GM10266 (cell line): ENCODE results near the gene CDC6.

Experiments used
- DNase-seq: peaks from one replicate; pipeline ENCODE4 v3.0.0; 2012; ENCODE audit errors: extremely low spot score
- TF ChIP-seq, protein P1 (sequence below): IDR thresholded peaks from 2 replicates; pipeline ENCODE4 v1.5.1; 2012; ENCODE audit warnings: mild to moderate bottlenecking, low read depth; ENCODE audit not compliant: control insufficient read depth, insufficient read depth; ENCODE audit errors: missing control alignments

The CDC6 gene

DNA sequence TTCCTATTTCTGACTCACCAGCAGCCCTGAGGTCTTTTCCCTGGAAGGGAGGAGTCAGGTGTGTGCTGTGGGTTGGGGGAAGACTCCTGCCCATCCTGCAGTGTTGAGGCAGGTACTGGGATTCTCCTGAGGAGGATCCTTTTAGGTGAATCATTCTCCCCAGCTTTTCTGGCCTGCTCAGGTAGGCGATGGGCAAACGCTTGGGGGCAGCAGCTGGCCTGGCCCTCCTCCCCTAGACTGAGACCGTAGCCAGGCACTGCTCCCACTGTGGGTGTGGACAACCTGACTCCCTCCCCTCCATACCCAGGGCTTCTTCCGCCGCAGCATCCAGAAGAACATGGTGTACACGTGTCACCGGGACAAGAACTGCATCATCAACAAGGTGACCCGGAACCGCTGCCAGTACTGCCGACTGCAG lies 61.8 kb downstream of the CDC6 start:
- DNase-seq, result no peak
- TF ChIP-seq, protein P1, sequence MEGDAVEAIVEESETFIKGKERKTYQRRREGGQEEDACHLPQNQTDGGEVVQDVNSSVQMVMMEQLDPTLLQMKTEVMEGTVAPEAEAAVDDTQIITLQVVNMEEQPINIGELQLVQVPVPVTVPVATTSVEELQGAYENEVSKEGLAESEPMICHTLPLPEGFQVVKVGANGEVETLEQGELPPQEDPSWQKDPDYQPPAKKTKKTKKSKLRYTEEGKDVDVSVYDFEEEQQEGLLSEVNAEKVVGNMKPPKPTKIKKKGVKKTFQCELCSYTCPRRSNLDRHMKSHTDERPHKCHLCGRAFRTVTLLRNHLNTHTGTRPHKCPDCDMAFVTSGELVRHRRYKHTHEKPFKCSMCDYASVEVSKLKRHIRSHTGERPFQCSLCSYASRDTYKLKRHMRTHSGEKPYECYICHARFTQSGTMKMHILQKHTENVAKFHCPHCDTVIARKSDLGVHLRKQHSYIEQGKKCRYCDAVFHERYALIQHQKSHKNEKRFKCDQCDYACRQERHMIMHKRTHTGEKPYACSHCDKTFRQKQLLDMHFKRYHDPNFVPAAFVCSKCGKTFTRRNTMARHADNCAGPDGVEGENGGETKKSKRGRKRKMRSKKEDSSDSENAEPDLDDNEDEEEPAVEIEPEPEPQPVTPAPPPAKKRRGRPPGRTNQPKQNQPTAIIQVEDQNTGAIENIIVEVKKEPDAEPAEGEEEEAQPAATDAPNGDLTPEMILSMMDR, result no peak

DNA sequence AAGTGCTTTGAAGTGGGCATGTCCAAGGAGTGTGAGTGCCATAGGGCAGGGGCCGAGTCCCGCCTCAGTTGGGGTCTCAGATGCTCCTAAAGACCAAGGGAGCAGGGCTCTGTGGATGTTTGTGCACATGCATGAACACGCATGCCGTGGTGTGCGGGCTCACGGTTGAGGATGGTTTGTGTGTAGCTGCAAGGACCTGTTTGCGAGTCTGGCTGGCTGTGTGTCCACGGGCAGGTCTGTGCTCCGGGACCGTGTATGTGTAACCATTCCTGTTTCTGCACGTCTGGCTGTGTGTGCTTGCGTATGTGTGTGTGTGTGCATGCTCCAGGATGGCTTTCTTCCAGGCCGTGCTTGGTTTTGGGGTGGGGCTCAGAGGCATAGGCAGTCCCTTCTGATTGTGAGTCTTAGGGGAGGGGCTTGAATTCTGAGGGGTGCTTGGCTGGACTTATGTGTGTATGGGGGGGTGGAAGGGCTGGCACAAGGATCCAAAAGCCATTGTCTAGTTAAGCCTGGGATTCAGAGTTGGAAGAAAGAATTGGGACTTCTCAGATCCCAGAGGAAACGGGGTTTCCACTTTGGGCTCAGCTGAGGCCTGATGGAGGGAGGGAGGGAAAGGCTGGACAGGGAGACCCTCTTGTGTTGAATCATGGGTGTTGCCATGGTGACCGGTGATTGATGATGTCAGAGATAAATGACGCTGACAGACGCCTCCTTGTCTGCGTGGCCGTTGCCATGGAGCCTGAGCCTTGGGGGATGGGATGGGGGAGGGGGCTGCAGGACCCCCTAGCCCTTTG lies 62.4 kb downstream of the CDC6 start:
- no peak for DNase-seq
- TF ChIP-seq, protein P1, result no peak

DNA sequence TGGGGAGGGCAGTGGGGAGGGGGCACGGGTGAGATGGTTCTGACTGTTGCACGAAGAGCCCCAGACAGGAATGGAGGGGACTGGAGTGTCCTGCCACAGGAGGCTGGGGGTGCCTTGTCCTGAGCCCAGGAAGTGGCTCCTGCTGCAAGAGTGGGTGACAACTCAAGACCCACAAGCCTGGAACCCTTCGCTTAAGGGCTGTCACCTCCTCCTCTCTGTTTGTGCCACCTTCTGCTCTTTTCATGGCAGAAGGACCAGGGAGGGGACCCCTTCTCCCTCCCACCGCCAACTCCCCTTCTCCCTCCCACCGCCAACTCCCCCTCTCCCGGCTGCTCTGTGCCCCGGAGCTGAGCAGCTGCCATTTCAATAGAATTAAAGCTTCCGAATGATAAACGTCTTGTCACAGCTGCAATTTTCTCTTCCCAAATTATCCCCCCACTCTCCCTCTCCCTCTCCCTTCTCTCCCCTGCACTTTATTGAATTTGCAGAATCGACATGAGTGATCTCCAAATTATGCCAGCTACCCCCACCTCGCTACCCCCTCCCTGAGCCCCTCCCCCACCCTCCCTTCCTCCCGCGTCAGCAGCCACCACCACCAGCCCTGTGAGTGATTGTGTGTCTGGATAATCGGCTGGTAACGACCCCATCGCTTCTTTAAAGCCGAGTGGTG lies 63.1 kb downstream of the CDC6 start:
- no peak for DNase-seq
- TF ChIP-seq, protein P1, result no peak

DNA sequence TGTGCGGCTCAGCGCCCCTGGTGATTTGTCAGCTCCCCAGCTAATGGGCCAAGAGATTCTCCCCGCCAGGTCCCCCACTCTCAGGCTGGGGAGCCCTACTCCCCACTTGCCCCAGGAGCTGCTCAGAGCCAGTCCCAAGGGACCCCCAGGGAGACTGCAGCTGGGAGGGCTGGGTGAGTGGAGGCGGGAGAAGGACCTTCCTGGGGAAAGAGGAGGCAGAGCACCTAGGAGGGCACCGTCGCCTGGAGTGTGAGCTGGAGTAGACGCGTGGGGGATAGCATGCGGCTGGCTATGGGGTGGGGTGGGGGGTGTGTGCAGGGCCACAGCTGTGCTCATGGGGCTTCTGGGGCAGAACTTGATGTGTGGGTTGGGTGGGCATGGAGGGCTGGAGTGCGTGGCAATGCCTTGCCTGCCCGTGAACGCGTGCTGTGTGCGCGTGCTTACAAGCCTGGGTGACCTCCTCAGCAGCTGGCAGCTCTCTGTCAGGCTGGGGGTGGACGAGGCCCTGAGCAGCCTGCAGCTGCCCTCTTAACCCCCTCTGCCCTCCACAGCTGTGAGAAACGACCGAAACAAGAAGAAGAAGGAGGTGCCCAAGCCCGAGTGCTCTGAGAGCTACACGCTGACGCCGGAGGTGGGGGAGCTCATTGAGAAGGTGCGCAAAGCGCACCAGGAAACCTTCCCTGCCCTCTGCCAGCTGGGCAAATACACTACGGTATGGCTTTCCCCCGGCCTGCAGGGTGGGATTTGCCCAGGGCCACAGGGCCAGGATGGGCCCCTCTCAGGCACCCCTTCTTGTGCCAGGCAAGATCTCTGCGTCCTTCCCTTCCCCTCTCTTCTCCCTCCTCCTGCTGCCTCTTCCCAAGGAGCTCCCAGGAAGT lies 63.9 kb downstream of the CDC6 start:
- TF ChIP-seq, protein P1, result no peak
- DNase-seq, result no peak

DNA sequence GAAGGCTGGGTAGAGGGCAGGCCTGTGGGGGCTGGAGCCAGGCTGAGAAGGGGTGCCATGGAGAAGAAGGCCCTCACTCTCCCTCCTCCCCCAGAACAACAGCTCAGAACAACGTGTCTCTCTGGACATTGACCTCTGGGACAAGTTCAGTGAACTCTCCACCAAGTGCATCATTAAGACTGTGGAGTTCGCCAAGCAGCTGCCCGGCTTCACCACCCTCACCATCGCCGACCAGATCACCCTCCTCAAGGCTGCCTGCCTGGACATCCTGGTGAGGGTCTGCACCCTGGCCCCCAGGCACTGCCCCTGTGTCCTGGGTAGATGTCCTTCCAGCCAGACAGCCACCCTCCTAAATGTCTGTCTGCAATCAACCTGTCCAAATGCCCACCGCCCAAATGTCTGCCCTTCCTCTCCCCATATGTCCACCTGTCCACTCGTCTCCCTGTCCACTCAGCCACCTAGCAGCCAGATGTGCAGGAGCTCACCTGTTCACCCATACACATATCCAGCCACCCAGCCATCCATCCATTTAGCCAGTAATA lies 64.6 kb downstream of the CDC6 start:
- TF ChIP-seq, protein P1, result no peak

DNA sequence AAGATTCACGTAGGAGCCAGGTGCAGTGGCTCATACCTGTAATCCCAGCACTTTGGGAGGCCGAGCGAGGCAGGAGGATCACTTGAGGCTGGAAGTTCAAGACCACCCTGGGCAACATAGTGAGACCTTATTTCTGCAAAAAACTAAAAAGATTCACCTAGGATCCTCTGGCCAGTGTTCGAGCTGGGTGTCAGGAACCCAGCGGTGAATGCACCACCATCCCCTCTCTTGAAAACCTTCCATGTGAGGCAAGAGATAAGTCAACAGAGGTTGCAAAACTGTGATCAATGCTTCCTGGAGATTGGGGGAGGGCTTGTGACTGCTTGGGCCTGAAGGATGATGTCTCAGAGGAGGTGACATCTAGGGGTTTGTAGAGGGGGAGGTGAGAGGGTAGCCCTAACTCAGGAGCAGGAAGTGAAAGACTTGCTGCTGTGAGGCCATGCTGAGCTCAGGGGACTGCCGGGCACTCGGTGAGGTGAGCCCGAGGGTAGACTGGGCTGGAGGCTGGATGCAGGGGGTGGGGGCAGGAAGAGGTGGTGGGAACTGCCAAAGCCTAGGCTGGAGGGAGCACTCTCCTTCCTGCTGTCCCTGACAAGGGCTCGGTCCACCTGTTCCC lies 65.2 kb downstream of the CDC6 start:
- DNase-seq, result no peak
- TF ChIP-seq, protein P1, result no peak

More for the DNA sequence above, 64.6 kb downstream of the CDC6 start:
- DNase-seq, result no peak
